Measurements from ENCODE around the gene CLMP. TPM values are rescaled to one million over a fixed set of nuclear protein-coding genes. Genes with fewer than 3 reads are reported as not detected.

Gene CLMP
- total and polyA plus RNA-seq, 9 of the 15 experiments (the other 6 are each of a cell fraction or from before 2014, with no cell fraction given) = 0.02 to 0.15 (median 0.03) TPM; not detected in 6

GRCh38 chr11:123062158-123062891 lies 132.7 kb downstream of the CLMP start (continued):
- peak; percentile 64 for TF ChIP-seq PHF20 (IDR thresholded peaks at IDR 0.05; ENCODE audit: partially characterized antibody)
- TF ChIP-seq, protein P1, sequence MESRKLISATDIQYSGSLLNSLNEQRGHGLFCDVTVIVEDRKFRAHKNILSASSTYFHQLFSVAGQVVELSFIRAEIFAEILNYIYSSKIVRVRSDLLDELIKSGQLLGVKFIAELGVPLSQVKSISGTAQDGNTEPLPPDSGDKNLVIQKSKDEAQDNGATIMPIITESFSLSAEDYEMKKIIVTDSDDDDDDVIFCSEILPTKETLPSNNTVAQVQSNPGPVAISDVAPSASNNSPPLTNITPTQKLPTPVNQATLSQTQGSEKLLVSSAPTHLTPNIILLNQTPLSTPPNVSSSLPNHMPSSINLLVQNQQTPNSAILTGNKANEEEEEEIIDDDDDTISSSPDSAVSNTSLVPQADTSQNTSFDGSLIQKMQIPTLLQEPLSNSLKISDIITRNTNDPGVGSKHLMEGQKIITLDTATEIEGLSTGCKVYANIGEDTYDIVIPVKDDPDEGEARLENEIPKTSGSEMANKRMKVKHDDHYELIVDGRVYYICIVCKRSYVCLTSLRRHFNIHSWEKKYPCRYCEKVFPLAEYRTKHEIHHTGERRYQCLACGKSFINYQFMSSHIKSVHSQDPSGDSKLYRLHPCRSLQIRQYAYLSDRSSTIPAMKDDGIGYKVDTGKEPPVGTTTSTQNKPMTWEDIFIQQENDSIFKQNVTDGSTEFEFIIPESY (CRISPR knock-in tag; IDR thresholded peaks at IDR 0.05) = no peak; the same call in 1 of the 2 replicates
- TF ChIP-seq RBBP5 (IDR thresholded peaks at IDR 0.05; ENCODE audit: borderline replicate concordance, insufficient read depth, low read length, poor library complexity, severe bottlenecking) = no peak
- TF ChIP-seq, protein P2, sequence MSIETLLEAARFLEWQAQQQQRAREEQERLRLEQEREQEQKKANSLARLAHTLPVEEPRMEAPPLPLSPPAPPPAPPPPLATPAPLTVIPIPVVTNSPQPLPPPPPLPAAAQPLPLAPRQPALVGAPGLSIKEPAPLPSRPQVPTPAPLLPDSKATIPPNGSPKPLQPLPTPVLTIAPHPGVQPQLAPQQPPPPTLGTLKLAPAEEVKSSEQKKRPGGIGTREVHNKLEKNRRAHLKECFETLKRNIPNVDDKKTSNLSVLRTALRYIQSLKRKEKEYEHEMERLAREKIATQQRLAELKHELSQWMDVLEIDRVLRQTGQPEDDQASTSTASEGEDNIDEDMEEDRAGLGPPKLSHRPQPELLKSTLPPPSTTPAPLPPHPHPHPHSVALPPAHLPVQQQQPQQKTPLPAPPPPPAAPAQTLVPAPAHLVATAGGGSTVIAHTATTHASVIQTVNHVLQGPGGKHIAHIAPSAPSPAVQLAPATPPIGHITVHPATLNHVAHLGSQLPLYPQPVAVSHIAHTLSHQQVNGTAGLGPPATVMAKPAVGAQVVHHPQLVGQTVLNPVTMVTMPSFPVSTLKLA (conservative IDR thresholded peaks at IDR 0.05) = peak in 1 of 2 experiments; percentile 16; a peak in 1 of 4 replicates
- TF ChIP-seq GATAD2B (IDR thresholded peaks at IDR 0.05; ENCODE audit: borderline replicate concordance) = no peak
- TF ChIP-seq GTF2E2 (tag; IDR thresholded peaks at IDR 0.05) = peak; percentile 85; the same call in 1 of the 2 replicates
- TF ChIP-seq E2F1 (CRISPR knock-in tag; IDR thresholded peaks at IDR 0.05) = peak; percentile 60; the same call in 1 of the 2 replicates
- peak; percentile 99 for TF ChIP-seq VEZF1 (CRISPR knock-in tag; IDR thresholded peaks at IDR 0.05)
- no peak for TF ChIP-seq BRF2 (IDR thresholded peaks at IDR 0.05; ENCODE audit: borderline replicate concordance, insufficient read depth, insufficient read length)
- 0 out of 2 replicates have a peak, but pooled peaks have one; percentile 10 for TF ChIP-seq ZNF12 (CRISPR knock-in tag; IDR thresholded peaks at IDR 0.05)
- TF ChIP-seq ZNF347 (CRISPR knock-in tag; IDR thresholded peaks at IDR 0.05; ENCODE audit: low read depth) = no peak
- TF ChIP-seq MEF2A (IDR thresholded peaks at IDR 0.05; ENCODE audit: control insufficient read depth, low read depth, low read length) = no peak
- TF ChIP-seq NFIC (IDR thresholded peaks at IDR 0.05) = peak; percentile 13
- TF ChIP-seq KAT2B (IDR thresholded peaks at IDR 0.05; ENCODE audit: low read depth, low read length) = no peak
- TF ChIP-seq ZNF143 (CRISPR knock-in tag; IDR thresholded peaks at IDR 0.05) = no peak
- TF ChIP-seq MAFK (IDR thresholded peaks at IDR 0.05; ENCODE audit: low read length) = no peak
- peak; percentile 86 for TF ChIP-seq ESRRA (IDR thresholded peaks at IDR 0.05; ENCODE audit: borderline replicate concordance, low read depth)
- TF ChIP-seq CC2D1A (IDR thresholded peaks at IDR 0.05) = peak; percentile 43; the same call in 1 of the 2 replicates
- 0 out of 2 replicates have a peak, but pooled peaks have one; percentile 24 for TF ChIP-seq ZNF311 (CRISPR knock-in tag; IDR thresholded peaks at IDR 0.05)
- TF ChIP-seq NEUROD1 (IDR thresholded peaks at IDR 0.05; ENCODE audit: borderline replicate concordance, low read depth, low read length, partially characterized antibody) = peak; percentile 68

All from K562 (cell line).